ENCODE data around the gene TPK1. TPM values are rescaled to one million over a fixed set of nuclear protein-coding genes. Genes with fewer than 3 reads are reported as not detected.
A peak's percentile ranks its signal among the peaks of the same experiment; 100 is the strongest.
"Not testable (repeated sequence)": the region's sequence is repeated elsewhere in the genome, so short reads cannot be mapped to it uniquely, and the experiment has no call there.

The TPK1 gene
- total and polyA plus RNA-seq, 5 donors = 5.5 to 8.8 (median 7.5) TPM

DNA sequence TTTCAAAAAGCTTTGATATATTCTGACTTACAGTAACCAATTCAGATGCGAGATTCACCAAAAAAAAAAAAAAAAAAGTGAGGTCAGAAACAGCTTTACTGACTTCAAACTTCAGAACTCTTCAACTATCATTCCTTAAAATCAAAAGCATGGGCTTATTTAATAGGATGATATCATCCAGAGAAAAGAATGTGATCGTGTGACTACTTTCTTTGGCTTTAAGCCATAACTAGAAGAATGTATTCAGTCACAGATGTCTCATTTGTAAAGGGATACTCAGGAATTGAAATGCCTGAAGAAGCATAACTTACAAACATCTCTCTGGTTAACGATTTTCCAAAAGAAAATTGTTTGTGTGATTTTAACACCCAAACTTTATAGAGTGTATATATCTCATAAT lies 11.5 kb downstream of the TPK1 start:
- Histone ChIP-seq H3K9me3 (ENCODE audit: control insufficient read depth, low read length) (no peaks in the 10 kb centered on the region), H3K27ac (ENCODE audit: low read length) (no peak overlapping the region), H3K4me1 (ENCODE audit: control insufficient read depth, insufficient read depth, low read length) (no peaks in the 10 kb centered on the region), H3K27me3 (ENCODE audit: control insufficient read depth, insufficient read depth) (no peaks in the 10 kb centered on the region), H3K4me3 (ENCODE audit: low read length) (no peak overlapping the region)
- DNase-seq (no peak), ATAC-seq (no peak)
- WGBS = 40% methylated on average over 3 of the region's 3 CpGs
- intact Hi-C loops (cut with DNase I) = no loop called here

DNA sequence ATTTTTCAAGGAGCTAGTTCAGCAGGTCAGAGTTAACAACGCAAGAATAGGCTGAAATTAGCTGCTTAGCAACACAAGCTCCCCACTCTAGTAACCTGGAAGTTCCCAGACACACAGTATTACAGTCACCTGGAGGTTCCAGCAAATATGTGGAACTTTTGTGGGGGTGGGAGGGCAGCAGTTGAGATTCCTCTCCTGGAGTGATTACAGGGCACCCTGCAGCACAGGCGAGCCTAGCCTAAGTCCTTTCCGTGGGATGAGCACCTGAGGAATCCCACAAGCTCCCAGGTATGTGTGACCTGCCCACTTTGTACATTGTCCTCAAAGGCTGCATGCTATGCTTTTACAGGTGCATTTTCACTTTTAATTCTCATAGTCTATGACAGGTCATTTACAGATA lies 13.6 kb downstream of the TPK1 start:
- WGBS = 94% methylated on average over 3 of the region's 3 CpGs
- no peak overlapping the region for H3K27ac ChIP-seq (ENCODE audit: low read length)
- DNase-seq = no peak
- no peaks in the 10 kb centered on the region for H3K4me1 ChIP-seq (ENCODE audit: control insufficient read depth, insufficient read depth, low read length)
- no peak overlapping the region for H3K4me3 ChIP-seq (ENCODE audit: low read length)
- H3K27me3 ChIP-seq (ENCODE audit: control insufficient read depth, insufficient read depth) = no peaks in the 10 kb centered on the region
- no peaks in the 10 kb centered on the region for H3K9me3 ChIP-seq (ENCODE audit: control insufficient read depth, low read length)
- ATAC-seq = no peak
- intact Hi-C loops (cut with DNase I) = no loop called here

DNA sequence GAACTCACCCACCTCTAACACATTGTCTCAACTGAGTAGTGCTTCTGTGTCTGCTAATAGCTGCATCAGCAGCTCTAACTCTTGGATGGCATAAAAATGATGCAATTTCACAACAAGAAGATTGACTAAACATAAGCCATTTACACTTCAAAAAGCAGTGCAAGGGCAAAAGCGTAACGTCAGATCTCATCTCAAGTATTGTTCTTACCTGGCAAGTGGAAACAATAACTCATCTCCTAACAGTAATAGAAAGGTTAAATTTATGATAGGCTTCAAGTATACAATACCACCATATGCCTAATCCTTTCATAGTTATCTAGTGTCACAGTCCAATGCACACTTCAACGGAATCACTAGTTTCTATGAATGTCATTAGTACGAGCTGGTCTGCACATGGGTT lies 14.8 kb downstream of the TPK1 start:
- intact Hi-C loops (cut with DNase I) = no loop called here
- DNase-seq = no peak
- H3K9me3 ChIP-seq (ENCODE audit: control insufficient read depth, low read length) = no peaks in the 10 kb centered on the region
- WGBS = 88% methylated on average over 4 of the region's 4 CpGs
- no peak for ATAC-seq
- no peaks in the 10 kb centered on the region for H3K27me3 ChIP-seq (ENCODE audit: control insufficient read depth, insufficient read depth)
- H3K4me3 ChIP-seq (ENCODE audit: low read length) = no peak overlapping the region
- H3K4me1 ChIP-seq (ENCODE audit: control insufficient read depth, insufficient read depth, low read length) = no peaks in the 10 kb centered on the region
- H3K27ac ChIP-seq (ENCODE audit: low read length) = no peak overlapping the region

DNA sequence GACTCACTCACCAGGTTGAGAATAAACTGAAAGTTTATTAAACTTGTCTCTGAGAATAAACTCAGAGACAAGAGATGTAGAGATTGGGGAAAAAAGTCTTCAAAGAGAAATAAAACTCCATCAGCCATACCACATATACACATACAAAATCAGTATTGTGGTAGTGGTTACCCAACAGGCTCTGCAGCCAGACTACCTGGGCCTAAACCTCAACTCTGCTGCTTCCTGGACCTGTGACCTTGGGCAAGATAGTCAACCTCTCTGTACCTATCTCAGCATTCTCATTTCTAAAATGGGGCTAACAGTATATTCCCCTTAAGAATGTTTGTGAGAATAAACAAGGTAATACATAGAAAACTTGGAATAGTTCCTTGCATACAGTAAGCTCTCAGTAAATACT lies 15.3 kb downstream of the TPK1 start:
- H3K27ac ChIP-seq (ENCODE audit: low read length) = no peak overlapping the region
- no peaks in the 10 kb centered on the region for H3K4me1 ChIP-seq (ENCODE audit: control insufficient read depth, insufficient read depth, low read length)
- no peaks in the 10 kb centered on the region for H3K27me3 ChIP-seq (ENCODE audit: control insufficient read depth, insufficient read depth)
- DNase-seq = no peak
- no peak for ATAC-seq
- no peaks in the 10 kb centered on the region for H3K9me3 ChIP-seq (ENCODE audit: control insufficient read depth, low read length)
- no peak overlapping the region for H3K4me3 ChIP-seq (ENCODE audit: low read length)
- intact Hi-C loops (cut with DNase I) = no loop called here

GRCh38 chr7:144819566-144819965 lies 16.3 kb downstream of the TPK1 start:
- Histone ChIP-seq H3K9me3 (ENCODE audit: control insufficient read depth, low read length) (no peaks in the 10 kb centered on the region), H3K4me3 (ENCODE audit: low read length) (no peak overlapping the region), H3K27me3 (ENCODE audit: control insufficient read depth, insufficient read depth) (no peaks in the 10 kb centered on the region), H3K4me1 (ENCODE audit: control insufficient read depth, insufficient read depth, low read length) (no peaks in the 10 kb centered on the region), H3K27ac (ENCODE audit: low read length) (no peak overlapping the region)
- intact Hi-C loops (cut with DNase I) = no loop called here
- ATAC-seq = no peak
- DNase-seq = no peak
- 91% methylated on average over 1 of the region's 1 CpG for WGBS

GRCh38 chr7:144818511-144818910 lies 17.3 kb downstream of the TPK1 start:
- ATAC-seq (no peak), DNase-seq (no peak)
- no peak overlapping the region for H3K4me3 ChIP-seq (ENCODE audit: low read length)
- H3K27me3 ChIP-seq (ENCODE audit: control insufficient read depth, insufficient read depth) = no peaks in the 10 kb centered on the region
- H3K4me1 ChIP-seq (ENCODE audit: control insufficient read depth, insufficient read depth, low read length) = no peaks in the 10 kb centered on the region
- intact Hi-C loops (cut with DNase I) = no loop called here
- H3K9me3 ChIP-seq (ENCODE audit: control insufficient read depth, low read length) = no peaks in the 10 kb centered on the region
- no peak overlapping the region for H3K27ac ChIP-seq (ENCODE audit: low read length)
- 80% methylated on average over 4 of the region's 4 CpGs for WGBS

- WGBS = 71% methylated on average over 3 of the region's 3 CpGs
- Histone ChIP-seq H3K4me1 (ENCODE audit: control insufficient read depth, insufficient read depth, low read length) (no peaks in the 10 kb centered on the region), H3K27ac (ENCODE audit: low read length) (no peak overlapping the region), H3K4me3 (ENCODE audit: low read length) (no peak overlapping the region), H3K27me3 (ENCODE audit: control insufficient read depth, insufficient read depth) (no peaks in the 10 kb centered on the region), H3K9me3 (ENCODE audit: control insufficient read depth, low read length) (no peaks in the 10 kb centered on the region)
- intact Hi-C loops (cut with DNase I) = no loop called here
- ATAC-seq (no peak), DNase-seq (no peak)
Observed at GRCh38 chr7:144817001-144817400, 18.9 kb downstream of the TPK1 start.

DNA sequence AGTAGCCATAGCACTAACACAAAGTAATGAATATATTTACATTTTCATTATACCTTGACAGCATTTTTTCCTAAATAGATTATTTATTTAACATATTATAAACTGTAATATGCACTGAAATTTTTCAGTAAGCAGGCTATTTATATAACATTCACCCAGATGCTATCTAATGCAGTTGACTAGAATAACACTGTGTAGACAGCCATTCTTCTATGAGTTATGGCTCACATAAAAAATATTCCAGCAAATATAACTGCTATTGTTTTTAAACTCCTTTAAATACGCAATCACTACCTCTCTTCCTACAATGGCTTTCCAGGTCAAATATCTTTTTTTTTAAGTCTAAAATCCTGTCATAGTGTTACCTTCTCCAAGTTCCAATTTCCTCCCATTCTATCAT lies 21.6 kb downstream of the TPK1 start:
- ATAC-seq (no peak), DNase-seq (no peak)
- intact Hi-C loops (cut with DNase I) = no loop called here
- no peaks in the 10 kb centered on the region for H3K27me3 ChIP-seq (ENCODE audit: control insufficient read depth, insufficient read depth)
- no peak overlapping the region for H3K4me3 ChIP-seq (ENCODE audit: low read length)
- WGBS = 83% methylated on average over 1 of the region's 1 CpG
- H3K9me3 ChIP-seq (ENCODE audit: control insufficient read depth, low read length) = no peaks in the 10 kb centered on the region
- peaks cover 2% of the 10 kb centered on the region for H3K4me1 ChIP-seq (ENCODE audit: control insufficient read depth, insufficient read depth, low read length)
- no peak overlapping the region for H3K27ac ChIP-seq (ENCODE audit: low read length)

GRCh38 chr7:144812379-144813283 lies 23.2 kb downstream of the TPK1 start:
- DNase-seq = no peak
- Histone ChIP-seq H3K4me1 (ENCODE audit: control insufficient read depth, insufficient read depth, low read length) (peaks cover 2% of the 10 kb centered on the region), H3K27me3 (ENCODE audit: control insufficient read depth, insufficient read depth) (no peaks in the 10 kb centered on the region), H3K27ac (ENCODE audit: low read length) (no peak overlapping the region), H3K9me3 (ENCODE audit: control insufficient read depth, low read length) (no peaks in the 10 kb centered on the region), H3K4me3 (ENCODE audit: low read length) (no peak overlapping the region)
- peak; percentile 56 to 67 for ATAC-seq
- intact Hi-C loops (cut with DNase I) = no loop called here
- 57% methylated on average over 5 of the region's 5 CpGs for WGBS

- Histone ChIP-seq H3K27ac (ENCODE audit: low read length) (no peak overlapping the region), H3K4me1 (ENCODE audit: control insufficient read depth, insufficient read depth, low read length) (no peaks in the 10 kb centered on the region), H3K4me3 (ENCODE audit: low read length) (no peak overlapping the region), H3K9me3 (ENCODE audit: control insufficient read depth, low read length) (no peaks in the 10 kb centered on the region), H3K27me3 (ENCODE audit: control insufficient read depth, insufficient read depth) (no peaks in the 10 kb centered on the region)
- intact Hi-C loops (cut with DNase I) = no loop called here
- ATAC-seq (no peak), DNase-seq (no peak)
- WGBS = 95% methylated on average over 5 of the region's 5 CpGs
Observed at GRCh38 chr7:144805627-144806239, 30.1 kb downstream of the TPK1 start.

- H3K4me3 ChIP-seq (ENCODE audit: low read length); H3K27ac ChIP-seq (ENCODE audit: low read length); DNase-seq; ATAC-seq; H3K9me3 ChIP-seq (ENCODE audit: control insufficient read depth, low read length); intact Hi-C loops (cut with DNase I); H3K4me1 ChIP-seq (ENCODE audit: control insufficient read depth, insufficient read depth, low read length); H3K27me3 ChIP-seq (ENCODE audit: control insufficient read depth, insufficient read depth): not testable (repeated sequence)
- 78% methylated on average over 4 of the region's 4 CpGs for WGBS
Observed at GRCh38 chr7:144800678-144801436, 35.0 kb downstream of the TPK1 start.
